GM12873 (cell line): ENCODE measurements around the gene ETFB.

Experiments used
- CTCF ChIP-seq: IDR thresholded peaks from 2 replicates; pipeline ENCODE4 v1.5.1; 2012; ENCODE audit warnings: low read depth, mild to moderate bottlenecking, moderate library complexity, low read length, control low read depth; ENCODE audit not compliant: insufficient read depth; ENCODE audit errors: missing control alignments

The ETFB gene

GRCh38 chr19:51382004-51382403, 15.8 kb upstream of the ETFB start:
- no peak for TF ChIP-seq CTCF

GRCh38 chr19:51380379-51380778, 14.2 kb upstream of the ETFB start:
- no peak for TF ChIP-seq CTCF

GRCh38 chr19:51377422-51377821, 11.2 kb upstream of the ETFB start:
- TF ChIP-seq CTCF = no peak

GRCh38 chr19:51375504-51376221, 9.5 kb upstream of the ETFB start:
- TF ChIP-seq CTCF = no peak

GRCh38 chr19:51372649-51373504, 6.7 kb upstream of the ETFB start, which contains the start of gene NKG7:
NKG7 (minus strand) TSS chr19:51372654; CDS start chr19:51372535, 119 bp downstream.
- no peak for TF ChIP-seq CTCF

- no peak for TF ChIP-seq CTCF
Observed at GRCh38 chr19:51372021-51372648, 5.9 kb upstream of the ETFB start.

- TF ChIP-seq CTCF = no peak
Observed at GRCh38 chr19:51371186-51371690, 5.0 kb upstream of the ETFB start.
